Esophagus muscularis mucosa (tissue), 4 donors: Measurements from ENCODE around the gene GAS2. TPM values are rescaled to one million over a fixed set of nuclear protein-coding genes. Genes with fewer than 3 reads are reported as not detected.

Experiments used
- DNase-seq: peaks from one replicate; pipeline ENCODE4 v3.0.0-alpha.2; 2017; ENCODE audit errors: extremely low spot score
- H3K27ac ChIP-seq, 4 donors: fragments of 200-600 bp; sonication (generic); replicated peaks in 1 of 4; 1 replicate in 3 of 4; 2 replicates in 1 of 4; pipeline ENCODE4 v1.5.1; 2016 to 2019; ENCODE audit warnings: mild to moderate bottlenecking in 1 of 4
- H3K27me3 ChIP-seq, 4 donors: fragments of 200-600 bp; sonication (generic); one replicate each; pipeline versions ENCODE4 v1.5.1 to v1.6.0; 2016 to 2019
- H3K36me3 ChIP-seq, 4 donors: fragments of 200-600 bp; sonication (generic); one replicate each; pipeline ENCODE4 v1.5.1; 2016 to 2019
- H3K4me1 ChIP-seq, 4 donors: fragments of 200-600 bp; sonication (generic); one replicate each; pipeline ENCODE4 v1.5.1; 2016 to 2019
- H3K4me3 ChIP-seq, 4 donors: fragments of 200-600 bp; sonication (generic); 1 replicate in 2 of 4; 2 replicates in 2 of 4; pipeline ENCODE4 v1.5.1; 2016 to 2019; ENCODE audit warnings: mild to moderate bottlenecking in 4 of 4, moderate library complexity in 1 of 4
- H3K9me3 ChIP-seq, 4 donors: fragments of 200-600 bp; sonication (generic); 1 replicate in 3 of 4; 2 replicates in 1 of 4; pipeline ENCODE4 v1.5.1; 2016 to 2019
- CTCF ChIP-seq, 3 experiments: fragments of 200-600 bp in 2 of 3; fragments of 450-650 bp in 1 of 3; sonication (generic) in 2 of 3; IDR thresholded peaks; one replicate each; pipeline ENCODE4 v1.5.1; 2017 to 2019; ENCODE audit warnings: antibody characterized with exemption in 3 of 3, mild to moderate bottlenecking in 2 of 3, moderate library complexity in 1 of 3
- EP300 ChIP-seq: sonication (generic); formaldehyde crosslinking; IDR thresholded peaks from one replicate; pipeline ENCODE4 v1.6.1; 2017; ENCODE audit warnings: antibody characterized with exemption
- POLR2A ChIP-seq: fragments of 450-650 bp; IDR thresholded peaks from one replicate; pipeline ENCODE4 v1.6.1; 2017; ENCODE audit warnings: antibody characterized with exemption, moderate library complexity, mild to moderate bottlenecking, low read depth
- POLR2AphosphoS5 ChIP-seq, 2 donors: sonication (generic); formaldehyde crosslinking; IDR thresholded peaks; one replicate each; pipeline ENCODE4 v1.6.1; 2017; ENCODE audit warnings: antibody characterized with exemption in 2 of 2
- WGBS: methylation state at CpG from one replicate; pipeline ENCODE4 v1.1.5; 2018; 5-methylcytosine and 5-hydroxymethylcytosine counted together
- intact Hi-C: fragments of 100-400 bp; cut with DNase I; formaldehyde crosslinking; loops from one replicate; pipeline ENCODE4 v1.15.1; 2023
- total RNA-seq, 4 donors: library from RNA; depleted of rRNA; stranded (reverse); fragments of >200 nt; gene quantifications; one replicate each; pipeline versions ENCODE4 v1.1.0 to v1.2.1, GENCODE V29; 2016

The GAS2 gene
- total RNA-seq, 4 donors from 2014 or later: 0.65 to 4.2 (median 1.4) TPM

DNA sequence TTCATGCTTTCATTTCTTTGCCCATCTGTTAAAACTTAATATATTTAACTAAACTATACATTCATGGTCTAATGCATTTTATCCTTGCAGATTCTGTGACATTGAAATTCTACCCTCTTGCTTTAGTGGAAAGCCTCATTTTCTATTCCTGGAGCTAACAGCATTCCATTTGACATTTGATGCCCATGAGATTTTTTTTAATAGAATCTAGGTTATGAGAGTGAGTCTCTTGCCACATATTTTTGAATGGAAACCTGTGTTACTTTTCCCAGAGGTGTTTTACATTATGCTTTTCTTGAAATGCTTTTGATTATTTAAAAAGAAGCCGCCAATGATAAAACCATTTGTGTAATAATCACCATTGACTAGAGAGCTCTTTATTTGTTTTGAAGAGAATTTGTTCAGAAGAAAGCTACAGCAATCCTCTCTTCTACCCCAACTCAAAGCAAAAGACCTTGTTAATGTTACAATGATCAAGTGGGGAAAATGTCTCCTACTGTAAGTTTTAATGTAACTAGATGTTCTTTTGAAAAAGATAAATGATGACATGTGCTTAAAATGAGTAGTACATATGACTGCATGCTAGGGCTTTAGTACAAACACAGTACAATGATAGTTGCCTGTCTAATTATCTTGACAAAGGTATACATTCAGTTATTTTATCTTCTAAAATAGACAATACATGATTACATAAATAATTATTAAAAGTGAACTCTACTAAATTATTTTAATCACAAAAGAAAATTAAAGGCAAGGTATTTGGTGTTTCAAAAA lies 67.3 kb downstream of the GAS2 start:
- Histone ChIP-seq H3K27ac (no peak overlapping the region), H3K36me3 (no peaks in the 10 kb centered on the region), H3K4me1 (no peaks in the 10 kb centered on the region), H3K27me3 (no peaks in the 10 kb centered on the region), H3K4me3 (no peak overlapping the region), H3K9me3 (no peaks in the 10 kb centered on the region)
- TF ChIP-seq CTCF (IDR thresholded peaks at IDR 0.05): no peak
- TF ChIP-seq POLR2AphosphoS5 (IDR thresholded peaks at IDR 0.05): no peak
- TF ChIP-seq EP300: no peak
- TF ChIP-seq POLR2A: no peak
- DNase-seq: no peak
- intact Hi-C loops: no loop called here
- WGBS: 72% methylated on average over 1 of the region's 1 CpG

- no peak overlapping the region for H3K4me3 ChIP-seq
- no peaks in the 10 kb centered on the region for H3K4me1 ChIP-seq
- DNase-seq: no peak
- H3K27me3 ChIP-seq: no peaks in the 10 kb centered on the region
- H3K9me3 ChIP-seq: no peaks in the 10 kb centered on the region
- 83% methylated on average over 2 of the region's 2 CpGs for WGBS
- H3K36me3 ChIP-seq: no peaks in the 10 kb centered on the region
- H3K27ac ChIP-seq: no peak overlapping the region
- intact Hi-C loops: no loop called here
- no peak for TF ChIP-seq POLR2A
- no peak for TF ChIP-seq POLR2AphosphoS5 (IDR thresholded peaks at IDR 0.05)
- no peak for TF ChIP-seq CTCF (IDR thresholded peaks at IDR 0.05)
- TF ChIP-seq EP300: no peak
These were observed 68.4 kb downstream of the GAS2 start for GRCh38 chr11:22734628-22735345.

DNA sequence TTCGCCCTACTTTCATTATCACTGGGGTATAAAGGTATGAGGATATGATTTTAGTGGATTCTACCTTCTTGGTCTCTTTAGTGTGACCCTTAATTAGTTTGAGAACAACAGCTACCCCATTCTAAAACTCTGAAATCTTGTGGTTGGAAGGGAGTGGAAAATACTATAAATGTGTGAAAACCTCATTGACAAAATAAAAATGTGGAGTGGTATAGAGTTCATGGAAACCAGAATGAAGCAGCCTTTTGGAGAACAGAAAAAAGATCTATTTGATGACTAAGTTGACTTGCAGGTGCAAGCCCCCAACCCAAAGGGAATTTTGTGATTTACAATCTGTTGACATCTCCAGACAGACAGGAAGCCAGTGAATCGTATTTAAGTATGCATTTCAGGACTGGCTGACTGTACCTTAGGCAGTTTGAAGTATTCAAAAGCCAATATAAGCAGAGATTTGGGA lies 75.8 kb downstream of the GAS2 start:
- no peak overlapping the region for H3K4me3 ChIP-seq
- 46% methylated on average over 2 of the region's 2 CpGs for WGBS
- H3K36me3 ChIP-seq: no peaks in the 10 kb centered on the region
- no peaks in the 10 kb centered on the region for H3K9me3 ChIP-seq
- intact Hi-C loops: no loop called here
- no peaks in the 10 kb centered on the region for H3K4me1 ChIP-seq
- DNase-seq: no peak
- H3K27ac ChIP-seq: no peak overlapping the region
- no peak for TF ChIP-seq EP300
- TF ChIP-seq POLR2A: no peak
- no peak for TF ChIP-seq CTCF (IDR thresholded peaks at IDR 0.05)
- no peak for TF ChIP-seq POLR2AphosphoS5 (IDR thresholded peaks at IDR 0.05)
- H3K27me3 ChIP-seq: no peaks in the 10 kb centered on the region

DNA sequence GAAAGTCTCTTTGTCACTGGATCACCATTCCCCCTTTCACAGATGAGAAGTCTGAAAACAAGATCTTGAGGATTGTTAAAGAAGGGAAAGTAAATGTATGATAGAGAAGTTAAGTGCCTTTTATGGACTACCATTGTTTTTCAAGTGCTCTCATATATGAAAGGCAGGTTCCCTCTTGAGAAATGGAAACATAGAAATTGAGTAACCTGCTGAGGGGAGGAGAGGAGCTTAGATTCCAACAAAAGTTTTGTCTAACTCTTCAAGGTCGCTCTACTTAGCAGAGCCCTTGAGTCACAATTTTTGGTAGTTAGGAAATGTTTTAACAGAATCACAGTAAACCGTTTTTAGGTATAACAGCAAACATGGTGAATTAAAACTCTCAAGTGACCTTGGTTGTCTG lies 83.1 kb downstream of the GAS2 start:
- Histone ChIP-seq H3K4me3 (no peak overlapping the region), H3K9me3 (no peaks in the 10 kb centered on the region), H3K36me3 (no peaks in the 10 kb centered on the region), H3K27me3 (no peaks in the 10 kb centered on the region), H3K27ac (no peak overlapping the region), H3K4me1 (no peaks in the 10 kb centered on the region)
- TF ChIP-seq EP300: no peak
- no peak for TF ChIP-seq CTCF (IDR thresholded peaks at IDR 0.05)
- no peak for TF ChIP-seq POLR2A
- no peak for TF ChIP-seq POLR2AphosphoS5 (IDR thresholded peaks at IDR 0.05)
- WGBS: 88% methylated on average over 2 of the region's 2 CpGs
- intact Hi-C loops: no loop called here
- DNase-seq: no peak
